Posterior cingulate gyrus (tissue), 11 donors: ENCODE results near the gene SLC25A17.
"Not testable (repeated sequence)": the region's sequence is repeated elsewhere in the genome, so short reads cannot be mapped to it uniquely, and the experiment has no call there.

Experiments used
- DNase-seq, 10 donors: peaks; one replicate each; pipeline versions ENCODE4 v3.0.0 to v3.0.0-alpha.2; 2020 to 2021; ENCODE audit warnings: mixed read lengths in 3 of 10
- intact Hi-C: fragments of 100-400 bp; cut with DNase I; formaldehyde crosslinking; loops from one replicate; pipeline ENCODE4 v1.15.1; 2023

SLC25A17 gene

GRCh38 chr22:40818747-40819598, at the start of gene SLC25A17:
SLC25A17 (minus strand) TSS chr22:40819346; CDS start chr22:40819248, 98 bp downstream.
- peak; percentile 81 to 98 (median 89) for DNase-seq
- intact Hi-C loops = loop anchor here (2.0 to 10.0 kb wide), 2 partner anchors 38 to 76 kb away; partner anchors contain the start of genes ST13 and XPNPEP3

GRCh38 chr22:40868379-40868778, 49.2 kb upstream of the SLC25A17 start:
- DNase-seq, intact Hi-C loops: not testable (repeated sequence)

GRCh38 chr22:40867109-40867508, 48.0 kb upstream of the SLC25A17 start:
- DNase-seq = no peak
- intact Hi-C loops = no loop called here

- intact Hi-C loops = no loop called here
- DNase-seq = no peak
Observed at GRCh38 chr22:40862537-40862936, 43.4 kb upstream of the SLC25A17 start.

GRCh38 chr22:40862013-40862412, 42.9 kb upstream of the SLC25A17 start, which contains the start of gene DNAJB7:
DNAJB7 (minus strand) TSS chr22:40862113; CDS start chr22:40861994, 119 bp downstream.
- intact Hi-C loops = no loop called here
- DNase-seq = no peak

GRCh38 chr22:40857309-40857855, 38.2 kb upstream of the SLC25A17 start:
- intact Hi-C loops = loop anchor here (2.0 kb wide), 1 partner anchor 39 kb away; the partner anchor contains the start of gene SLC25A17
- DNase-seq = no peak

GRCh38 chr22:40856513-40857308, 37.6 kb upstream of the SLC25A17 start, which contains the start of the genes ST13 and XPNPEP3:
ST13 (minus strand) TSS chr22:40856639; CDS start chr22:40856540, 99 bp downstream.
XPNPEP3 (plus strand) TSS chr22:40857148; CDS start chr22:40857182, 34 bp downstream.
- intact Hi-C loops = loop anchor here (2.0 kb wide), 1 partner anchor 38 kb away; the partner anchor contains the start of gene SLC25A17
- peak; percentile 93 to 99 (median 96) for DNase-seq

GRCh38 chr22:40855979-40856512, 36.9 kb upstream of the SLC25A17 start:
- intact Hi-C loops = loop anchor here (2.0 kb wide), 1 partner anchor 37 kb away; the partner anchor contains the start of gene SLC25A17

GRCh38 chr22:40855071-40855978, 36.2 kb upstream of the SLC25A17 start:
- DNase-seq = no peak
- intact Hi-C loops = no loop called here

More at GRCh38 chr22:40855979-40856512, 36.9 kb upstream of the SLC25A17 start:
- peak in 4 of 10 donors; percentile 10 to 83 (median 45) for DNase-seq

- intact Hi-C loops = no loop called here
- no peak for DNase-seq
Observed at GRCh38 chr22:40853961-40854360, 34.8 kb upstream of the SLC25A17 start.

GRCh38 chr22:40853333-40853732, 34.2 kb upstream of the SLC25A17 start:
- no peak for DNase-seq
- intact Hi-C loops = no loop called here

GRCh38 chr22:40845816-40846215, 26.7 kb upstream of the SLC25A17 start:
- intact Hi-C loops, DNase-seq: not testable (repeated sequence)

GRCh38 chr22:40844951-40845350, 25.8 kb upstream of the SLC25A17 start:
- intact Hi-C loops = no loop called here
- DNase-seq = no peak

- intact Hi-C loops = no loop called here
- DNase-seq = no peak
Observed at GRCh38 chr22:40838486-40838885, 19.3 kb upstream of the SLC25A17 start.

GRCh38 chr22:40834619-40835018, 15.5 kb upstream of the SLC25A17 start:
- intact Hi-C loops = no loop called here
- DNase-seq = no peak

- intact Hi-C loops = no loop called here
- no peak for DNase-seq
Observed at GRCh38 chr22:40829131-40829530, 10.0 kb upstream of the SLC25A17 start.

GRCh38 chr22:40826984-40827741, 8.0 kb upstream of the SLC25A17 start:
- intact Hi-C loops = no loop called here
- no peak for DNase-seq

GRCh38 chr22:40826292-40826691, 7.1 kb upstream of the SLC25A17 start:
- intact Hi-C loops = not testable (repeated sequence)

More at GRCh38 chr22:40826292-40826691, 7.1 kb upstream of the SLC25A17 start:
- DNase-seq = not testable (repeated sequence)
